ENCODE results near the gene APCDD1L. TPM values are rescaled to one million over a fixed set of nuclear protein-coding genes. Genes with fewer than 3 reads are reported as not detected.

The APCDD1L gene
- total RNA-seq, 1 donor from 2014 or later, result not detected

- H3K4me1 Mint-ChIP-seq (ENCODE audit: low read depth, unreplicated experiment), result peaks cover 5% of the 10 kb centered on the region
- no peak overlapping the region for H3K4me3 Mint-ChIP-seq (ENCODE audit: unreplicated experiment)
- TF ChIP-seq, protein P1, sequence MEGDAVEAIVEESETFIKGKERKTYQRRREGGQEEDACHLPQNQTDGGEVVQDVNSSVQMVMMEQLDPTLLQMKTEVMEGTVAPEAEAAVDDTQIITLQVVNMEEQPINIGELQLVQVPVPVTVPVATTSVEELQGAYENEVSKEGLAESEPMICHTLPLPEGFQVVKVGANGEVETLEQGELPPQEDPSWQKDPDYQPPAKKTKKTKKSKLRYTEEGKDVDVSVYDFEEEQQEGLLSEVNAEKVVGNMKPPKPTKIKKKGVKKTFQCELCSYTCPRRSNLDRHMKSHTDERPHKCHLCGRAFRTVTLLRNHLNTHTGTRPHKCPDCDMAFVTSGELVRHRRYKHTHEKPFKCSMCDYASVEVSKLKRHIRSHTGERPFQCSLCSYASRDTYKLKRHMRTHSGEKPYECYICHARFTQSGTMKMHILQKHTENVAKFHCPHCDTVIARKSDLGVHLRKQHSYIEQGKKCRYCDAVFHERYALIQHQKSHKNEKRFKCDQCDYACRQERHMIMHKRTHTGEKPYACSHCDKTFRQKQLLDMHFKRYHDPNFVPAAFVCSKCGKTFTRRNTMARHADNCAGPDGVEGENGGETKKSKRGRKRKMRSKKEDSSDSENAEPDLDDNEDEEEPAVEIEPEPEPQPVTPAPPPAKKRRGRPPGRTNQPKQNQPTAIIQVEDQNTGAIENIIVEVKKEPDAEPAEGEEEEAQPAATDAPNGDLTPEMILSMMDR (IDR thresholded peaks at IDR 0.05; ENCODE audit: partially characterized antibody, unreplicated experiment), result no peak
- no peak overlapping the region for H3K27ac Mint-ChIP-seq (ENCODE audit: unreplicated experiment)
- H3K27me3 Mint-ChIP-seq (ENCODE audit: unreplicated experiment), result peaks cover 2% of the 10 kb centered on the region
- no peak for DNase-seq
- peaks cover 6% of the 10 kb centered on the region for H3K9me3 Mint-ChIP-seq (ENCODE audit: unreplicated experiment)
- H3K36me3 Mint-ChIP-seq (ENCODE audit: unreplicated experiment), result peaks cover 13% of the 10 kb centered on the region
These were observed 7.5 kb upstream of the APCDD1L start for GRCh38 chr20:58522666-58523065.

DNA sequence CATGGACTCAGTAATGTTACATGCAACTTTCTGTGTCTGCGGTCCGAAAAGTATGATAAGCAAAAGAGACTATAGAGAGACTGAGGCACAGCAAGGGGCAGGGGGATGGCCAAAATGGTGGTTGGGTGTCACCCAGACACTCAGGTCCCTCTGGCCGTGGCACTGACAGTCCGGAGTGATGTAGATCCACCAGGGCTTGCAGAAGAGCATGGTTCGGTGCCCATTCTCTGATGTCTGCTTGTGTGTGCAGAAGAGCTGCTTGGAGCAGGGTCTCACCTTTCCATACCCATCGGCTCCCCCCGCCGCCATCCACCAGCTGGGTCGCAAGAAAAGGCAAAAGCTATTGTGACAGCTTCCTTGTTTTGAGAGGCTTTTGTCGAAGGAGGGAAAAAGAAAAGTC lies 6.6 kb upstream of the APCDD1L start:
- TF ChIP-seq, protein P1 (IDR thresholded peaks at IDR 0.05; ENCODE audit: partially characterized antibody, unreplicated experiment), result no peak
- Mint-ChIP-seq H3K27me3 (ENCODE audit: unreplicated experiment) (peaks cover 2% of the 10 kb centered on the region), H3K27ac (ENCODE audit: unreplicated experiment) (no peak overlapping the region), H3K9me3 (ENCODE audit: unreplicated experiment) (peaks cover 6% of the 10 kb centered on the region), H3K4me1 (ENCODE audit: low read depth, unreplicated experiment) (peaks cover 5% of the 10 kb centered on the region), H3K36me3 (ENCODE audit: unreplicated experiment) (peaks cover 13% of the 10 kb centered on the region), H3K4me3 (ENCODE audit: unreplicated experiment) (no peak overlapping the region)
- no peak for DNase-seq

DNA sequence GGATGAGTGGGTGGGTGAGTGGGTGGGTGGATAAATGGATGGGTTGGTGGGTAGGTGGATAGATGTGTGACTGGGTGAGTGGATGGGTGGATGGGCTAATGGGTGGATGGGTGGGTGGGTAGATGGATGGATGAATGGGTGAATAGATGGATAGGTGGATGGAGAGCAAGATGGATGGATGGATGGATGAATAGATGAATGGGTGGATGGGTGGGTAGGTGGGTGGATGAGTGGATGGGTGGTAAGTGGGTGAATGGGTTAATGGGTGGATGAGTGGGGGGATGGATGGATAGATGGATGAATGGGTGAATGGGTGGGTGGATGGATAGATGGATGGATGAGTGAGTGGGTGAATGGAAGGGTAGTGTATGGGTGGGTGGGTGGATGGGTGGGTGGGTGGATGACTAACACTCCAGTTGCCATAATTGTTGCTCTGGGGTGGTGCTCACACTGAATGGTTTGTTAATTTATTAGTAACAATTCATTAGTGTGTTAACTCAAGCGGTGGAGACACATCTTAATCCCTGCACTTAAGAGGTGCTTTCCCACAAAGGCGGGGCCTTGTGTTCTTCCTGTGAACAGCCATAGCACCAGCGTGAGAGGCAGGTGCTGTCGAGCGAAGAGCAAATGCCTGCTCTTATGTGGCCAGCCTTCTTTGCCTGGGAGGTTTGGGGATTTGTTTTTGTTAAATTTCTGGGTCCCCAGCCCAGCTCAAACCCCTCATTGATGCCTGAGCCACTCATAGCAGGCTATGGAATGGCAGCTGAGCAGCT lies 4.9 kb upstream of the APCDD1L start:
- H3K27ac Mint-ChIP-seq (ENCODE audit: unreplicated experiment), result no peak overlapping the region
- DNase-seq, result no peak
- peaks cover 4% of the 10 kb centered on the region for H3K27me3 Mint-ChIP-seq (ENCODE audit: unreplicated experiment)
- H3K4me3 Mint-ChIP-seq (ENCODE audit: unreplicated experiment), result no peak overlapping the region
- H3K36me3 Mint-ChIP-seq (ENCODE audit: unreplicated experiment), result no peaks in the 10 kb centered on the region
- H3K4me1 Mint-ChIP-seq (ENCODE audit: low read depth, unreplicated experiment), result peaks cover 5% of the 10 kb centered on the region
- TF ChIP-seq, protein P1 (IDR thresholded peaks at IDR 0.05; ENCODE audit: partially characterized antibody, unreplicated experiment), result no peak
- no peaks in the 10 kb centered on the region for H3K9me3 Mint-ChIP-seq (ENCODE audit: unreplicated experiment)

- H3K4me1 Mint-ChIP-seq (ENCODE audit: low read depth, unreplicated experiment), result peaks cover 5% of the 10 kb centered on the region
- TF ChIP-seq, protein P1 (IDR thresholded peaks at IDR 0.05; ENCODE audit: partially characterized antibody, unreplicated experiment), result no peak
- no peak for DNase-seq
- H3K4me3 Mint-ChIP-seq (ENCODE audit: unreplicated experiment), result no peak overlapping the region
- H3K27me3 Mint-ChIP-seq (ENCODE audit: unreplicated experiment), result peaks cover 6% of the 10 kb centered on the region
- H3K27ac Mint-ChIP-seq (ENCODE audit: unreplicated experiment), result no peak overlapping the region
- no peaks in the 10 kb centered on the region for H3K36me3 Mint-ChIP-seq (ENCODE audit: unreplicated experiment)
- H3K9me3 Mint-ChIP-seq (ENCODE audit: unreplicated experiment), result no peaks in the 10 kb centered on the region
These were observed 3.8 kb upstream of the APCDD1L start for GRCh38 chr20:58518896-58519593.

GRCh38 chr20:58518387-58518786 lies 3.2 kb upstream of the APCDD1L start:
- Mint-ChIP-seq H3K27ac (ENCODE audit: unreplicated experiment) (no peak overlapping the region), H3K36me3 (ENCODE audit: unreplicated experiment) (no peaks in the 10 kb centered on the region), H3K4me1 (ENCODE audit: low read depth, unreplicated experiment) (peaks cover 5% of the 10 kb centered on the region), H3K9me3 (ENCODE audit: unreplicated experiment) (no peaks in the 10 kb centered on the region), H3K4me3 (ENCODE audit: unreplicated experiment) (no peak overlapping the region), H3K27me3 (ENCODE audit: unreplicated experiment) (peaks cover 8% of the 10 kb centered on the region)
- DNase-seq, result no peak
- TF ChIP-seq, protein P1 (IDR thresholded peaks at IDR 0.05; ENCODE audit: partially characterized antibody, unreplicated experiment), result no peak
